Muscle of leg (tissue), 16 donors: ENCODE measurements around the gene IAH1. TPM values are rescaled to one million over a fixed set of nuclear protein-coding genes. Genes with fewer than 3 reads are reported as not detected.

Experiments
- DNase-seq: peaks from one replicate; pipeline ENCODE4 v3.0.0; 2013
- H3K27ac ChIP-seq: one replicate; pipeline ENCODE4 v1.5.1; 2013; ENCODE audit warnings: mild to moderate bottlenecking, low read length, control low read depth
- H3K27me3 ChIP-seq: one replicate; pipeline ENCODE4 v1.6.1; 2013; ENCODE audit warnings: low read length; ENCODE audit not compliant: control insufficient read depth, insufficient read depth
- H3K36me3 ChIP-seq: one replicate; pipeline ENCODE4 v1.6.1; 2013; ENCODE audit warnings: low read length; ENCODE audit not compliant: control insufficient read depth, insufficient read depth
- H3K4me1 ChIP-seq: one replicate; pipeline ENCODE4 v1.6.1; 2013; ENCODE audit warnings: low read length; ENCODE audit not compliant: control insufficient read depth, insufficient read depth
- H3K4me3 ChIP-seq: one replicate; pipeline ENCODE4 v1.5.1; 2013; ENCODE audit warnings: low read length, control low read depth
- H3K9me3 ChIP-seq: replicated peaks from 2 replicates; pipeline ENCODE4 v1.6.1; 2013; ENCODE audit warnings: low read depth, low read length; ENCODE audit not compliant: control insufficient read depth
- WGBS: methylation state at CpG from one replicate; pipeline ENCODE4 v1.1.5; 2013; ENCODE audit warnings: missing lambda C conversion rate; ENCODE audit not compliant: insufficient coverage; 5-methylcytosine and 5-hydroxymethylcytosine counted together
- long read RNA-seq, 11 donors: transcript quantifications; one replicate each; lab custom pipeline, GENCODE V29; 2026
- polyA plus RNA-seq, 8 donors: library from polyadenylated mRNA; unstranded; fragments of 120-200 nt; gene quantifications; one replicate each; pipeline versions ENCODE4 v1.2.1 to v1.2.3, GENCODE V29; 2013; ENCODE audit warnings: inconsistent platforms in 1 of 8, low replicate concordance in 1 of 8; ENCODE audit not compliant: insufficient read length in 8 of 8, insufficient read depth in 1 of 8
- total RNA-seq: library from RNA; stranded (reverse); fragments of 120-200 nt; gene quantifications from one replicate; pipeline ENCODE4 v1.2.4, GENCODE V29; 2013

IAH1 gene, protein sequence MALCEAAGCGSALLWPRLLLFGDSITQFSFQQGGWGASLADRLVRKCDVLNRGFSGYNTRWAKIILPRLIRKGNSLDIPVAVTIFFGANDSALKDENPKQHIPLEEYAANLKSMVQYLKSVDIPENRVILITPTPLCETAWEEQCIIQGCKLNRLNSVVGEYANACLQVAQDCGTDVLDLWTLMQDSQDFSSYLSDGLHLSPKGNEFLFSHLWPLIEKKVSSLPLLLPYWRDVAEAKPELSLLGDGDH
- 70.3 TPM for total RNA-seq
- polyA plus RNA-seq = 10 to 100 TPM; 45.7 to 57.6 (median 50.2) TPM
- long read RNA-seq, donor 1, transcript IAH1-215 (6 exons, 1,266 nt) = major isoform, 12 of 99 reads
- long read RNA-seq, donor 1, partial matches to known transcripts = 5 of 99 reads
- long read RNA-seq, donor 1, other reads (novel, unspliced or antisense) = 80 of 99 reads
- long read RNA-seq, donor 2, transcript IAH1-215 (6 exons, 1,266 nt) = major isoform, 7 of 7 reads
- long read RNA-seq, donor 2, partial matches to known transcripts = 0 of 7 reads
- long read RNA-seq, donor 2, other reads (novel, unspliced or antisense) = 0 of 7 reads
- long read RNA-seq, donor 3, transcript IAH1-215 (6 exons, 1,266 nt) = major isoform, 19 of 23 reads
- long read RNA-seq, donor 3, partial matches to known transcripts = 0 of 23 reads
- long read RNA-seq, donor 3, other reads (novel, unspliced or antisense) = 0 of 23 reads
- long read RNA-seq, donor 4, transcript IAH1-215 (6 exons, 1,266 nt) = major isoform, 18 of 19 reads
- long read RNA-seq, donor 4, partial matches to known transcripts = 0 of 19 reads
- long read RNA-seq, donor 4, other reads (novel, unspliced or antisense) = 0 of 19 reads
- long read RNA-seq, donor 5, transcript IAH1-215 (6 exons, 1,266 nt) = major isoform, 64 of 87 reads
- long read RNA-seq, donor 5, transcript IAH1-202 (5 exons, 2,137 nt) = minor isoform, 7 of 87 reads
- long read RNA-seq, donor 5, partial matches to known transcripts = 12 of 87 reads
- long read RNA-seq, donor 5, other reads (novel, unspliced or antisense) = 0 of 87 reads
- long read RNA-seq, donor 6, transcript IAH1-215 (6 exons, 1,266 nt) = major isoform, 55 of 63 reads
- long read RNA-seq, donor 6, partial matches to known transcripts = 0 of 63 reads
- long read RNA-seq, donor 6, other reads (novel, unspliced or antisense) = 0 of 63 reads
- long read RNA-seq, donor 7, transcript IAH1-215 (6 exons, 1,266 nt) = major isoform, 28 of 38 reads
- long read RNA-seq, donor 7, transcript IAH1-202 (5 exons, 2,137 nt) = minor isoform, 8 of 38 reads
- long read RNA-seq, donor 7, partial matches to known transcripts = 0 of 38 reads
- long read RNA-seq, donor 7, other reads (novel, unspliced or antisense) = 0 of 38 reads
- long read RNA-seq, donor 8, transcript IAH1-215 (6 exons, 1,266 nt) = major isoform, 22 of 49 reads
- long read RNA-seq, donor 8, partial matches to known transcripts = 23 of 49 reads
- long read RNA-seq, donor 8, other reads (novel, unspliced or antisense) = 0 of 49 reads
- long read RNA-seq, donor 9, transcript IAH1-215 (6 exons, 1,266 nt) = major isoform, 15 of 19 reads
- long read RNA-seq, donor 9, partial matches to known transcripts = 0 of 19 reads
- long read RNA-seq, donor 9, other reads (novel, unspliced or antisense) = 0 of 19 reads
- long read RNA-seq, donor 10, transcript IAH1-215 (6 exons, 1,266 nt) = major isoform, 26 of 51 reads
- long read RNA-seq, donor 10, transcript IAH1-206 (3 exons, 759 nt) = minor isoform, 5 of 51 reads
- long read RNA-seq, donor 10, transcript IAH1-202 (5 exons, 2,137 nt) = minor isoform, 5 of 51 reads
- long read RNA-seq, donor 10, partial matches to known transcripts = 13 of 51 reads
- long read RNA-seq, donor 10, other reads (novel, unspliced or antisense) = 0 of 51 reads
- long read RNA-seq, donor 11, transcript IAH1-215 (6 exons, 1,266 nt) = major isoform, 18 of 95 reads
- long read RNA-seq, donor 11, partial matches to known transcripts = 75 of 95 reads
- long read RNA-seq, donor 11, other reads (novel, unspliced or antisense) = 0 of 95 reads

DNA sequence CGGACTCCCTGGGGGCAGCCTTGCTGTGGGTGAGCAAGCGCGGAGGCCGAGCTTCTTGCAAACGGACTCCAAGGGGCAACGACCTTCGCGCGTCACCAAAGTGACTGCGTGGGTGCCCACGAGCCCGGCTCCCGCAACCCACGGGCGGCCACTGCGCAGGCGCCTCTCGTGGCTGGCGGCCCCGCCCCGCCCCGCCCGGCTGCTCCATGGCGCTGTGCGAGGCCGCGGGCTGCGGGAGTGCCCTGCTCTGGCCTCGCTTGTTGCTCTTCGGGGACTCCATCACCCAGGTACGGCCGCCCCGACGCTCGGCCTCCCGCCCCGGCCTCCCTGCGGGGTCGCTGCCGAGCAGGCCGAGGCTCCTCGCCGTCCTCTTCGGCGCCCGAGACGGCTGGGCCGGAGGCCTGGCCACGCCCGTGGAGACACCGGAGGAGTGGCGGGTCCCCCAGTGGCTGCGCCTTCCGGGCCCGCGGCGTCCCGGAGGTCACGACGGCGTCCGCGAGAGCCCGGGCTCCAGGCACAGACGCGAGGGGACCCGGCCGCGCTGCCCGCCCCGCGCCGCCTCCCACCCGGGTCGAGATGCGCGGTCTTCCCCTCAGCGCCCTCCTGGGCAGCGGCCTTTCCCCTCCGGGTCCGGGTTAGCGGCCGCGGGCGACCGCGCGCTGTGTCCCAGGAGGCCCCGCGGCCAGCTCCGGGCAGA lies at the start of gene IAH1:
Gene IAH1 (plus strand): TSS at position 191 of the 697 bp plus-strand sequence. CDS start 16 bp downstream, at position 207.
- Histone ChIP-seq H3K27ac (peak within 1 kb of the TSS; percentile 75), H3K36me3 (peaks cover 36% of the 10 kb centered on the region), H3K27me3 (no peaks in the 10 kb centered on the region), H3K4me3 (peak within 1 kb of the TSS; percentile 90), H3K9me3 (no peaks in the 10 kb centered on the region), H3K4me1 (peaks cover 18% of the 10 kb centered on the region)
- DNase-seq = peak; percentile 67
- WGBS = under 1% methylated on average over 91 of the region's 91 CpGs

DNA sequence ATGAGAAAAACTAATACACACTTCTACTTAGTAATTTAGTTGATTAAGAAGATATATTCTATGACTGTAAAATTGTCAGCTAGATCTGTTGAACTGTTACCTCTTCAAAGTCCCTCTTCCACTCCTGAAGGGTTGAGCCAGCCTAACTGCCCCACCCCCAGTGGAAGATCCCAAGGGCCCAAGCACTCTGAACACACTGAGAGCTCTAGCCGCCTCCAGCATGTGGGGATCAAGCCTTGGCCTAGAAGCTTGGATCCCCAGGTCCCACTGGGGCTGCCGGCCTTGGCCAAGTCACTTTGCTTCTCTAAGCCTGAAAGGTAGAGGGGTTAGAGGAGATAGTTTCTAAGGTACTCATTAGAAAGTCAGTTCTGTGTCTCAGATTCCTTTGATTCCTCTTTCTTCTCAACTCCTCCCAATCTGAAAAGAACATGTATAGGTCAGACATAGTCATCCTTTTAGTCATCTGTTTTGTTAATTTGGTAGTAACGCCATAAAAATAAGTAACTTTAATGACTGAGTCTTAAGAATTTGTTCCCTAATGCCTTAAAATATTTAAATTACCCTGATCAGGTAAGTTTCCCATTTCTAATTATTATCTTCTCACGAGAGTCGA lies 45.3 kb upstream of the IAH1 start:
- WGBS = no CpG with 5 or more reads among the region's 5 CpGs
- peaks cover 11% of the 10 kb centered on the region for H3K4me1 ChIP-seq
- H3K27ac ChIP-seq = no peak overlapping the region
- no peaks in the 10 kb centered on the region for H3K9me3 ChIP-seq
- H3K4me3 ChIP-seq = no peak overlapping the region
- peaks cover 32% of the 10 kb centered on the region for H3K36me3 ChIP-seq
- H3K27me3 ChIP-seq = no peaks in the 10 kb centered on the region
- DNase-seq = no peak

DNA sequence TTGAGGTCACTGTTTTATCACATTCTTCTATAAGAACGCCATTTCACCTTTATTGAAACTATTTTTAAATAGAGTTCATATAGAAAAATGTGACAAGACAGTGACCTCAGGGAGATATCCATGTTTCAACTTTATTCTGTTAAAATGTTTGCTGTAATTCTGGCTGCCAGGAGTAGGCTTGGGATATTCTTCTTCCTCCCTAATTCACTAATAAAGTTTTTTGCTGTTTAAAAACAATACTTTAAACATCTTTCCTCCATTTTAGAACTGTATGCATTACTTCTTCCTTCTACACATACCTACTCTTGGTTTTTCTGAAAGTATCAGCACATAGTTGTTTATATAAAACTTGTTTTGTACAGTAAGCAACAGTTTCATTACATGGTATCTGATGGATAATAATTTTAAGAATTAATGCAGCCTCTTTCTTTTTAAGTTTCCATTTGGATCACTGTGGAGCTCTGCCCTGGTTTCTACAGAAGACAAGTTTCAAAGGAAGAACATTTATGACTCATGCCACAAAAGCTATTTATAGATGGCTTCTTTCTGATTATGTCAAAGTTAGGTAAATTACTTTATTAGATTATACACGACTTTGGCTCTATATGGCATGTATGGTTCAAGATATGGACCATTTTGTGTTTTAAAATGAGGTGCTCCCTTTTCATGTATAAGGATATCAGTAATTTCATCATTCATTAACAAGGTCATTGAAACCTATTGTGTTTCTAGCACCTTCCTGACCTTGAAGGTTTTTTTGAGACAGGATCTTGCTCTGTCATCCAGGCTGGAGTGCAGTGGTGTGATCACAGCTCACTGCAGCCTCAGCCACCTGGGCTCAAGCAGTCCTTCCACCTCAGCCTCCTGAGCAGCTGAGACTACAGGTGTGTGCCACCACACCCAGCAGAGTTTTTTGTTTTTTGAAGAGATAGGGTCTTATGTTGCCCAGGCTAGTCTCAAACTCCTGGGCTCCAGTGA lies 43.7 kb upstream of the IAH1 start:
- H3K4me1 ChIP-seq = no peaks in the 10 kb centered on the region
- no CpG with 5 or more reads among the region's 2 CpGs for WGBS
- peaks cover 40% of the 10 kb centered on the region for H3K36me3 ChIP-seq
- no peak overlapping the region for H3K27ac ChIP-seq
- no peaks in the 10 kb centered on the region for H3K9me3 ChIP-seq
- no peaks in the 10 kb centered on the region for H3K27me3 ChIP-seq
- H3K4me3 ChIP-seq = no peak overlapping the region
- DNase-seq = no peak

DNA sequence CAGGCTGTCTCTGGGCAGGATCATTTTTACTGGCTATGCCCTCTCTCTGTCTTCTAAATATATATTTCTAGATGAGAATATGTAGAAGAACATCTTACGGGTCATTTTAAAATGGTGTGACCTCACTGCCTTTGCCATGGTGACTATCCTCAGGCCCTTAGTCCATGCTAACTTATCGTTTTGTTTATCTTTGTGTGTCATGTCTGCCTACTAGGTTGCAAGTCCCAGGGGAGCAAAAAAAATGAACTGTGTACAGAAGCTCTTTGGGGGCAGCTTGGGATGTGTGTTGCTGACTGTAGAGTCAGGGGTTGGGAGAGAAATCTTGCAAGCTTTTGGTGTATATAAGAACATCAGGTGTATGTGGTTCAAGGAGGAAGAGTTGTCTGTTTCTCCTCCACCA lies 39.9 kb upstream of the IAH1 start:
- DNase-seq = no peak
- peaks cover 54% of the 10 kb centered on the region for H3K36me3 ChIP-seq
- H3K27ac ChIP-seq = no peak overlapping the region
- H3K27me3 ChIP-seq = no peaks in the 10 kb centered on the region
- no peak overlapping the region for H3K4me3 ChIP-seq
- H3K9me3 ChIP-seq = peaks cover 4% of the 10 kb centered on the region
- no peaks in the 10 kb centered on the region for H3K4me1 ChIP-seq
- WGBS = 75% methylated on average over 1 of the region's 2 CpGs

DNA sequence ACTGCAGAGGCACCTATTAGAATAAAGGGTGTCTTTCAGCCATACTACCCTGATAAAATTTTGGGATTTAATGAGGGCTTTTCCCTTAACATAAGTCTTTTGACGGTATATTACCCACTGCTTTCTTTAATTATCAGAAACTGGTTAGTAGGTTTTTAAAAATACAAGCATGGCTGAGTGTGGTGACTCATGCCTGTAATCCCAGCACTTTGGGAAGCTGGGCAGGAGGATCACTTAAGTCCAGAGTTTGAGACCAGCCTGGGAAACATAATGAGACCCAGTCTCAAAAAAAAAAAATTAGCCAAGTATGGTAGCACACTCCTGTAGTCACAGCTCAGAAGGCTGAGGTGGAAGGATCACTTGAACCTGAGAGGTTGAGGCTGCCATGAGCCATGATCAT lies 34.8 kb upstream of the IAH1 start:
- H3K9me3 ChIP-seq = peaks cover 4% of the 10 kb centered on the region
- H3K27ac ChIP-seq = peak overlapping the region; percentile 23
- DNase-seq = no peak
- no peak overlapping the region for H3K4me3 ChIP-seq
- WGBS = no CpG with 5 or more reads among the region's 1 CpG
- H3K4me1 ChIP-seq = peaks cover 3% of the 10 kb centered on the region
- no peaks in the 10 kb centered on the region for H3K27me3 ChIP-seq
- H3K36me3 ChIP-seq = peaks cover 47% of the 10 kb centered on the region

DNA sequence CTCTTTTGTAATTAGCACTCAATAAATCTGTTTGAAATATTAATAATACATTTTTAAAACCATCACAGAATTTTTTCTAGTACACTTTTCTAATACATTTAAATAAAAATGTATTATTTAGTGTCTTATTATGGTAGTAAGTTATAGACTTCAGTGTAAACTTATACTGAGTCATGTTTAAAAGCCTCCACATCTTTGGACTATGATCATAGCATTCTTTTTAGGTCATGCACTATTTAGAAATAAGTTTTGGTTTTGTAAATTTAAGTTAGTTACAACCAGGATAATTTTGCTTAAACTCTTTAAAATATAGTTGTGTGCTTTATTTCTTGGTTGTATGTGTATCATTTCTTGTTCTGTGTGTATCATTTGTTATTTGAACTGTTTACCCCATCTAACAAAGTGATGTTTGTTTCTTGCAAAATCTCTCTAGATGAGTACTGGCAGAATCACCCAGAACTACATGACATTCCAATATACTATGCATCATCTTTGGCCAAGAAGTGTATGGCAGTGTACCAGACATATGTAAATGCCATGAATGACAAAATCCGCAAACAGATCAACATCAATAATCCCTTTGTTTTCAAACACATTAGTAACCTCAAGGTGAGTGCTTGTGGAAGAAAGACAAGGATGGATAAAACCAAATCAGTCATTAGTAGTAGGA lies 34.2 kb upstream of the IAH1 start:
- Histone ChIP-seq H3K4me1 (peaks cover 3% of the 10 kb centered on the region), H3K27ac (peak overlapping the region; percentile 62), H3K27me3 (no peaks in the 10 kb centered on the region), H3K4me3 (no peak overlapping the region), H3K36me3 (peaks cover 46% of the 10 kb centered on the region), H3K9me3 (peaks cover 4% of the 10 kb centered on the region)
- peak; percentile 48 for DNase-seq
- WGBS = no CpG with 5 or more reads among the region's 1 CpG

DNA sequence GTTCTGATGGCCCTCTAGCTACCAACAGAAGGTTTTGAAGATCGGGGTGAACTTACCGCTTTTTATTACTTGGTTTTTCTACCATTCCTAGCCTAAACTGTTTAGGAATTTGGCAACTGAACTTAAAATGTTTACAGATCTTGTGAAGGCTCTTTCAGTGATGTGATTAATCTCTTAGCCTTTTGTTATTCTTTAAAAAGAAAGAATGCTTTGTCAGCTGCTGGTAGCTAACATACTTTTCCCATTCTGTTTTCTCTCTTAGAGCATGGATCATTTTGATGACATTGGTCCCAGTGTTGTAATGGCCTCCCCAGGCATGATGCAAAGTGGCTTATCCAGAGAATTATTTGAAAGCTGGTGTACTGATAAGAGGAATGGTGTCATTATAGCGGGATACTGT lies 32.8 kb upstream of the IAH1 start:
- no peak for DNase-seq
- H3K27me3 ChIP-seq = no peaks in the 10 kb centered on the region
- peaks cover 3% of the 10 kb centered on the region for H3K4me1 ChIP-seq
- no peak overlapping the region for H3K27ac ChIP-seq
- peaks cover 4% of the 10 kb centered on the region for H3K9me3 ChIP-seq
- H3K4me3 ChIP-seq = no peak overlapping the region
- WGBS = 78% methylated on average over 1 of the region's 3 CpGs
- H3K36me3 ChIP-seq = peaks cover 50% of the 10 kb centered on the region
